ENCODE measurements around the gene GLI3. TPM values are rescaled to one million over a fixed set of nuclear protein-coding genes. Genes with fewer than 3 reads are reported as not detected.
A peak's percentile ranks its signal among the peaks of the same experiment; 100 is the strongest.

Gene GLI3
- total and polyA plus RNA-seq, 2 donors (not counting 1 experiment from before 2014, with no cell fraction given) = 6.4 to 6.5 TPM

- H3K36me3 ChIP-seq (ENCODE audit: control insufficient read depth, insufficient read depth, low read length) = peaks cover 2% of the 10 kb centered on the region
- no peak overlapping the region for H3K4me2 ChIP-seq (ENCODE audit: extremely low read depth, insufficient read depth, low read length)
- no peak overlapping the region for H3K4me3 ChIP-seq (replicated peaks in 1 of 4; ENCODE audit: control extremely low read depth in 1 of 4, insufficient read depth in 1 of 4, low read depth in 3 of 4, low read length in 4 of 4)
- no peaks in the 10 kb centered on the region for H4K20me1 ChIP-seq (ENCODE audit: control insufficient read depth, extremely low read depth, insufficient read depth, low read length)
- TF ChIP-seq EZH2 (IDR thresholded peaks at IDR 0.05; ENCODE audit: low read length, missing control alignments) = no peak
- TF ChIP-seq CTCF (conservative IDR thresholded peaks at IDR 0.05 in 1 of 2, IDR thresholded peaks at IDR 0.05 in 1 of 2; ENCODE audit: low read depth in 1 of 2, low read length in 2 of 2) = no peak
- H3K27me3 ChIP-seq (ENCODE audit: control insufficient read depth, insufficient read depth, low read length) = no peaks in the 10 kb centered on the region
- no peak overlapping the region for H2AFZ ChIP-seq (ENCODE audit: low read length)
- H3K4me1 ChIP-seq (ENCODE audit: control insufficient read depth, extremely low read depth, insufficient read depth, low read length) = peaks cover 6% of the 10 kb centered on the region
- H3K79me2 ChIP-seq (ENCODE audit: control insufficient read depth, insufficient read depth, low read length) = no peaks in the 10 kb centered on the region
- H3K27ac ChIP-seq (ENCODE audit: insufficient read depth, low read length) = no peak overlapping the region
- DNase-seq (ENCODE audit: low read depth in 2 of 2) = no peak
- H3K9me3 ChIP-seq (ENCODE audit: control insufficient read depth, insufficient read depth, low read depth, low read length) = no peaks in the 10 kb centered on the region
- no peak overlapping the region for H3K9ac ChIP-seq (ENCODE audit: insufficient read depth, low read length)
These were observed 211.2 kb downstream of the GLI3 start for GRCh38 chr7:42025635-42026375.

- Histone ChIP-seq H3K27ac (ENCODE audit: insufficient read depth, low read length) (no peak overlapping the region), H3K36me3 (ENCODE audit: control insufficient read depth, insufficient read depth, low read length) (peaks cover 2% of the 10 kb centered on the region), H3K4me1 (ENCODE audit: control insufficient read depth, extremely low read depth, insufficient read depth, low read length) (peaks cover 6% of the 10 kb centered on the region), H3K4me2 (ENCODE audit: extremely low read depth, insufficient read depth, low read length) (no peak overlapping the region), H3K9ac (ENCODE audit: insufficient read depth, low read length) (no peak overlapping the region), H3K9me3 (ENCODE audit: control insufficient read depth, insufficient read depth, low read depth, low read length) (no peaks in the 10 kb centered on the region), H3K4me3 (replicated peaks in 1 of 4; ENCODE audit: control extremely low read depth in 1 of 4, insufficient read depth in 1 of 4, low read depth in 3 of 4, low read length in 4 of 4) (no peak overlapping the region), H3K27me3 (ENCODE audit: control insufficient read depth, insufficient read depth, low read length) (no peaks in the 10 kb centered on the region), H3K79me2 (ENCODE audit: control insufficient read depth, insufficient read depth, low read length) (no peaks in the 10 kb centered on the region), H4K20me1 (ENCODE audit: control insufficient read depth, extremely low read depth, insufficient read depth, low read length) (no peaks in the 10 kb centered on the region), H2AFZ (ENCODE audit: low read length) (no peak overlapping the region)
- TF ChIP-seq CTCF (conservative IDR thresholded peaks at IDR 0.05 in 1 of 2, IDR thresholded peaks at IDR 0.05 in 1 of 2; ENCODE audit: low read depth in 1 of 2, low read length in 2 of 2) = no peak
- TF ChIP-seq EZH2 (IDR thresholded peaks at IDR 0.05; ENCODE audit: low read length, missing control alignments) = no peak
- DNase-seq (ENCODE audit: low read depth in 2 of 2) = peak in 1 of 2 donors; percentile 8
These were observed 212.5 kb downstream of the GLI3 start for GRCh38 chr7:42024537-42024936.

GRCh38 chr7:42023262-42023661 lies 213.7 kb downstream of the GLI3 start:
- H3K27me3 ChIP-seq (ENCODE audit: control insufficient read depth, insufficient read depth, low read length) = no peaks in the 10 kb centered on the region
- H4K20me1 ChIP-seq (ENCODE audit: control insufficient read depth, extremely low read depth, insufficient read depth, low read length) = no peaks in the 10 kb centered on the region
- H3K79me2 ChIP-seq (ENCODE audit: control insufficient read depth, insufficient read depth, low read length) = no peaks in the 10 kb centered on the region
- no peaks in the 10 kb centered on the region for H3K36me3 ChIP-seq (ENCODE audit: control insufficient read depth, insufficient read depth, low read length)
- peak in 1 of 2 donors; percentile 36 for DNase-seq (ENCODE audit: low read depth in 2 of 2)
- no peak overlapping the region for H3K9ac ChIP-seq (ENCODE audit: insufficient read depth, low read length)
- TF ChIP-seq EZH2 (IDR thresholded peaks at IDR 0.05; ENCODE audit: low read length, missing control alignments) (no peak), CTCF (conservative IDR thresholded peaks at IDR 0.05 in 1 of 2, IDR thresholded peaks at IDR 0.05 in 1 of 2; ENCODE audit: low read depth in 1 of 2, low read length in 2 of 2) (no peak)
- no peak overlapping the region for H3K4me3 ChIP-seq (replicated peaks in 1 of 4; ENCODE audit: control extremely low read depth in 1 of 4, insufficient read depth in 1 of 4, low read depth in 3 of 4, low read length in 4 of 4)
- H3K4me1 ChIP-seq (ENCODE audit: control insufficient read depth, extremely low read depth, insufficient read depth, low read length) = peaks cover 6% of the 10 kb centered on the region
- H3K27ac ChIP-seq (ENCODE audit: insufficient read depth, low read length) = no peak overlapping the region
- H3K4me2 ChIP-seq (ENCODE audit: extremely low read depth, insufficient read depth, low read length) = peak overlapping the region; percentile 27
- no peak overlapping the region for H2AFZ ChIP-seq (ENCODE audit: low read length)
- no peaks in the 10 kb centered on the region for H3K9me3 ChIP-seq (ENCODE audit: control insufficient read depth, insufficient read depth, low read depth, low read length)

Data from fibroblast of lung (primary cell).